CD4-positive, alpha-beta T cell treated with Interferon alpha-2 for 1 hour (primary cell): ENCODE data around the gene NUDT3.
"Not testable (repeated sequence)": the region's sequence is repeated elsewhere in the genome, so short reads cannot be mapped to it uniquely, and the experiment has no call there.

Source experiments
- DNase-seq, 2 donors: peaks; one replicate each; pipeline ENCODE4 v3.0.0-alpha.2; 2020 to 2022

NUDT3 gene

DNA sequence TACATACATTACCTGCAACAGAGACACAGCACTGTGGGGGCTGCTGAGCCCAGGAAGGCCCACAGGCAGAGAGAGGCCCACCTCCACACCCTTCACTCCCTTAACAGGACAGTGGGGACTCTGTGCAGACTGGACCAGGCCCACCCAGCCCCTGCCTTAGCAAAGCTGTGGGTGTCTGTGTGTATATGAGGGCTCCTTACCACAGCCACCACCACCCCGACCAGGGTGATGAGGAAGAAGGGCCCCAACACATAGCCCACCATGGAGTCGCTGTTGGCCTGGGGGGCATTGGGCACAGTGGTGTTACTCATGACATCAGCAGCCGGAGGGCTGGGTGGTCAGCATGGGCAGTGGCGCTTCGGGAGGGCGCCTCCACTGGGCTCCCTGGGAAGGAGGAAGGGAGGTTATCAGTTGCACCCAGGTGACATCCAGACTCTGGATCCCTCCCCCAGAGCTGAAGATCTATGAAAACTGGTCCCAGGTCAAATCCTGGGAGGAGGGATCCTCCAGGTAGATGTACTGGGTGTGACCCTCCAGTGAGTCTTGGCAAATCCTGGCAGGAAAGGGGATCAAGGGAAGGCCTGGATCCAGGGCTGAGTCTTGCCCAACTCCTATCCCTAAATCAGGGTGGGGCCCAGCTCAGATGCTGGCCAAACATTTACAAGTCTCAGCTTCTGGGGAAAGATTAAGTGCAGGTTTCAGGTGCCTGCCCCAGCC, 144.8 kb downstream of the NUDT3 start:
- DNase-seq: no peak

DNA sequence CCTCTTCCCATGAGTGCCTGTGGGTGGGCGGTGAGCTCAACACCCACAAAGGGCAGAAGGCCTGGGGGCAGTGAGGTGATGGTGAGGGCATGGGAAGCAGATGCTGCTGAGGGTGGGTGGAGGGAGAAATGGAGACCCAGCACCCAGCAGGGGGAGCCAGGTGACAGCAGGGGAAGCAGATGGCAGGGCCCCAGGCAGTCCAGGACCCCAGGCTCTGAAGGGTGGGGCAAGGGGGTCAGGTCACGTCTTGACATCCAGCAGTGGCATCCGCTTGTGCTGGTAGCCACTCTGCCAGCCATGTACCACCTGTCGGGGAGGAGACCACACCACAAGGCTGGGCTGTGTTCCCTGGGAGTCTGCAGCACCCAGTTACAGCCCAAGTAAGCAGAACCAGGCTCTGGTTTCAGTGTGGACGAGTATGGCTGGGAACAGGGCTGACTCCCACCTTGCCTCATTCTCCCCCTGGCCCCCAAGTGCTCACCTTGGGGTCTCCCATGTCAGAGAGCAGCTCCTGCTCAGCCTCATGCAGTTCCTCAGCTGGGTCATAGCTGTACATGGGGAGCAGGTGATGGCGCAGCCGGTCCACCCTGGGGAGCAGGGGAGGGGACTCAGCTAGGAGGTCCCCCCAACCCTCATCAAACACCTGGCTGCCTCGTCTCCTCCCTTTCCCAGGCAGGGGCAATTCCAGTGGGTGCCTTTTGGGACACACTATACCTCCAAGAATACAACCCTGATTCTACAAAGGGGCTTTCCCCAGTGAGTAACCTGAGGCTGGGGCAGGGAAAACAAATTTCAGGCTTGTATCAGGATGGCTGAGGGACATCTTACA, 145.7 kb downstream of the NUDT3 start:
- DNase-seq: peak; percentile 53 to 68

DNA sequence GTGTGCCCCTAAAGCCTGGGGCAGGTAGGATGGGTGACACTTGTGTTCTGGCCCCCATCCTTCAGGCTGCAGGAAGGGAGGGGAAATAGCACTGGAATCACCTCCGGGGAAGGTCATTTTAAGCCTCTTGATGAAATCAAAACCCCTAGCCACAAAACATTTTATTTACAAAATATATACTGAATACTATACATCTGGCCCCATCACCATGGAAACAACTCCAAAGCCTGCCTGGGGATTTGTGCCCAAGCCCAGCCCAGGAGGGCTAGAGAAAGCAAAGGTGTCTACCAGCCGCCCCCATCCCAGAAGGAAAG, 146.3 kb downstream of the NUDT3 start:
- DNase-seq: no peak

DNA sequence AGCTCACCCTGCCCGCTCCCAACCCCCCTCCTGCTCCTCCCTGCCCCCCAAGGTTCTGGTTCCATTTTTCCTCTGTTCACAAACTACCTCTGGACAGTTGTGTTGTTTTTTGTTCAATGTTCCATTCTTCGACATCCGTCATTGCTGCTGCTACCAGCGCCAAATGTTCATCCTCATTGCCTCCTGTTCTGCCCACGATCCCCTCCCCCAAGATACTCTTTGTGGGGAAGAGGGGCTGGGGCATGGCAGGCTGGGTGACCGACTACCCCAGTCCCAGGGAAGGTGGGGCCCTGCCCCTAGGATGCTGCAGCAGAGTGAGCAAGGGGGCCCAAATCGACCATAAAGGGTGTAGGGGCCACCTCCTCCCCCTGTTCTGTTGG, 146.7 kb downstream of the NUDT3 start:
- not testable (repeated sequence) for DNase-seq

DNA sequence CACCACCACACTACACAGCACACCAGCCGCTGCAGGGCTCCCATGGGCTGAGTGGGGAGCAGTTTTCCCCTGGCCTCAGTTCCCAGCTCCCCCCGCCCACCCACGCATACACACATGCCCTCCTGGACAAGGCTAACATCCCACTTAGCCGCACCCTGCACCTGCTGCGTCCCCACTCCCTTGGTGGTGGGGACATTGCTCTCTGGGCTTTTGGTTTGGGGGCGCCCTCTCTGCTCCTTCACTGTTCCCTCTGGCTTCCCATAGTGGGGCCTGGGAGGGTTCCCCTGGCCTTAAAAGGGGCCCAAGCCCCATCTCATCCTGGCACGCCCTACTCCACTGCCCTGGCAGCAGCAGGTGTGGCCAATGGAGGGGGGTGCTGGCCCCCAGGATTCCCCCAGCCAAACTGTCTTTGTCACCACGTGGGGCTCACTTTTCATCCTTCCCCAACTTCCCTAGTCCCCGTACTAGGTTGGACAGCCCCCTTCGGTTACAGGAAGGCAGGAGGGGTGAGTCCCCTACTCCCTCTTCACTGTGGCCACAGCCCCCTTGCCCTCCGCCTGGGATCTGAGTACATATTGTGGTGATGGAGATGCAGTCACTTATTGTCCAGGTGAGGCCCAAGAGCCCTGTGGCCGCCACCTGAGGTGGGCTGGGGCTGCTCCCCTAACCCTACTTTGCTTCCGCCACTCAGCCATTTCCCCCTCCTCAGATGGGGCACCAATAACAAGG, 147.3 kb downstream of the NUDT3 start:
- not testable (repeated sequence) for DNase-seq

DNA sequence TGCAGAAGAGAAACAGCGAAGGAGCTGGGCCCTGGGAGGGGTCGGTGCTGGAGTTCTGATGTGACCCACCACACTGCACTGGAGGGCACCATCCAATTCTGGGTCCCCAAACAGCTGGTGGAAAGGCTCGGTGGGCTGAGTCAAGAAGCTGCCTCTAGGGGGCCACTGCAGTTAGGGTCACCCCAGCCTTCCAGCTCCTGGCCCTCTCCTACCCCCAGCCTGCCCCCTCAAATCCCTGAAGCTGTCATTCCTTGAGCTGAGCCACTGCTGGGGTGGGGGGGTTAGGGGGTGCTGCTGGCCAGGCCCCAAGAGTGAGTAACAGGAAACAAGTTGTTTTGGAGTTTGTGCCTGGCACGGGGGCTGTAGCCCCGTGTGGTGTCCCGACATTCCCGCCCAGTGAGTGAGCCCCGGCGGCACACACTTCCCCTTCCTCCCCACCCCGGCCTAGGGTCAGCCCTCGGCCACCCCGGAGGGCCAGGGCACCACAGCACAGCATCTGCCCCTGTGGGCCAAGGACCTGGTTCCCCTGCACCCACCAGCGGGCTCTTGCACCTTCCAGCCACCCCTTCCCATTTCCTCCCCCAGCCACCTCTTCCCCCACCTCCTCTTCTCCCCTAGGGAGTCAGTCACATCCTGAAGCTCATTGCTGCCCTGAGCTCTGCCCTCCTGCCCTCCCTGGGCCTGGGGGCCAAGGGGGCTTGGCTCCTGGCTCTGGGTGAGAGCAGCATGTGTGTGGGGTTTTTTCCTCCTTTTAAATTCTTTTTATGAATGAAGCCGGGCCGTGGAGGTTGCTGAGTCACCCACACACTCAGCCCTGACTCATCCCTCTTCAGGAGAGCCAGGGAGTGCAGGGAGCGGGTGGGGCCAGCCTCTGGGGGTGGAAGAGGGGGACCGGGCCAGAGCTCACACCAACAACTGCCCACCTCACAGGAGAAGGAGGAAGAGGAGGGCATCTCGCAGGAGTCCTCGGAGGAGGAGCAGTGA, 148.3 kb downstream of the NUDT3 start:
- peak in 1 of 2 donors; percentile 49 for DNase-seq

DNA sequence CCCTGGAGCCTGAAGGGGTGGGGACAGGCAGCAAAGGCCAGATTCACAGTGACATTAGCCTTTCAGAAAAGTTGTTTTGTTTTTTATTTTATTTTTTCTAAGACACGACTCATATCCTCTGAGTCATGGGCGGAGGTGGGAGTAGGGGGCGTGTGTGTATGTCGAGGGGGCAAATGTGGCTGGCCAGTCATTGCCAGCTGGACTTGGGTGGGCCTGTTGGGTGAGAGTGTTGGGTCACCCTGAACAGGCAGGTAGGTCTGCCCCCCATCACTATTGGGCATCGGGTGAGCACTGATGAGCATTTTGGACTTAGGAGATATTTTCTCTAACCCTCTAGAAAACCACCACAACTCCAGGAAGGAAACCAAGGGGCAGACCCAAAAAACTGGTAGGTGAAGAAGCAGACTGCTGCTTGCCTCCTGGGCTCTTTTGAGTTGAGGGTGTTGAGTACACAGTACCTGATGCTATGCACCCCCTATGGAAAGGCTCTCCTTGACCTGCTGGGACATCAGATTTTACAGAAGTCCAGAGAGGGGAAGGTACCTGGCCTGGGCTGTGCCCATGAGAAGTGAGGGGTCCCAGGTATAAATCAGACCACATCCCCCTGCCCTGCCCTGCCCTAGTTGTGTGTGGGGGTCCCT, 149.2 kb downstream of the NUDT3 start:
- DNase-seq: no peak

DNA sequence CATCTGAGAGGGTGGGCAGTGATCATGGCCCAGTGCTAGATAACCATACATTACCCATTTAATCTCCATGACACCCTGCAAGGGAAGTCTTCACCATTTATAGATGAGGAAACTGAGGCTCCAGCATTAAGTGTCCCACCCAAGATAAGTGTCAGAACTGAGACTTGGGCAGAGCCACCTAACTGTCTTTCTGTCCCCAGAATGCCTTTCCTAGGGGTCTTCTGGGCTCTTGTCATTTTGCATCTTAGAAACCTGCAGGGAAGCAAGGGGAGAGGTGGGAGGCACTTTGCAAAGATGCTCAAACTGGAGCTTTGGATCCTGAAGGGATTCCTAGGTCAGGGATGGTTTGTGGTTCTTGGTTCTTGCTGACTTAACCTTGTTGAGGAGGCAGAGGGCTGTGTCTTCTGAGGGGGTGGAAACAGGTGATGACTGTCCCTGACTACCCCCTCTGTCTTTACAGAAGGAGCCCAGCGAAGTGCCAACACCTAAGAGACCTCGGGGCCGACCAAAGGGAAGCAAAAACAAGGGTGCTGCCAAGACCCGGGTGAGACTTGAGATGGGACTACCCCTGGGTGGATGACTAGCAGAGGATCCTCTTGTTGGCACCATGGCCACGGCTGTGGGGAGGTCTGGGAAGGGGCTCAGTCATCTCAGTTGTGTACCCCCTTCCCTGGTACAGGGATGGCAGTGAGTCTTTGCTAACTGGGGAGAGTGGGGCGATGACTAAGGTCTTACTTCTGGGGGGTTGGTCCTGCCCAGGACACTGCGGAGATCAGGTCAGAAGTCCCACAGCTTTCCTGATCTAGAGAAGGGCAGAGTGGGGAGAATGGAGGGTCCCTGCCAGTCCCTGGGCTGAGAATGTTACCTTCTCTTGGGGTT, 150.0 kb downstream of the NUDT3 start:
- no peak for DNase-seq

DNA sequence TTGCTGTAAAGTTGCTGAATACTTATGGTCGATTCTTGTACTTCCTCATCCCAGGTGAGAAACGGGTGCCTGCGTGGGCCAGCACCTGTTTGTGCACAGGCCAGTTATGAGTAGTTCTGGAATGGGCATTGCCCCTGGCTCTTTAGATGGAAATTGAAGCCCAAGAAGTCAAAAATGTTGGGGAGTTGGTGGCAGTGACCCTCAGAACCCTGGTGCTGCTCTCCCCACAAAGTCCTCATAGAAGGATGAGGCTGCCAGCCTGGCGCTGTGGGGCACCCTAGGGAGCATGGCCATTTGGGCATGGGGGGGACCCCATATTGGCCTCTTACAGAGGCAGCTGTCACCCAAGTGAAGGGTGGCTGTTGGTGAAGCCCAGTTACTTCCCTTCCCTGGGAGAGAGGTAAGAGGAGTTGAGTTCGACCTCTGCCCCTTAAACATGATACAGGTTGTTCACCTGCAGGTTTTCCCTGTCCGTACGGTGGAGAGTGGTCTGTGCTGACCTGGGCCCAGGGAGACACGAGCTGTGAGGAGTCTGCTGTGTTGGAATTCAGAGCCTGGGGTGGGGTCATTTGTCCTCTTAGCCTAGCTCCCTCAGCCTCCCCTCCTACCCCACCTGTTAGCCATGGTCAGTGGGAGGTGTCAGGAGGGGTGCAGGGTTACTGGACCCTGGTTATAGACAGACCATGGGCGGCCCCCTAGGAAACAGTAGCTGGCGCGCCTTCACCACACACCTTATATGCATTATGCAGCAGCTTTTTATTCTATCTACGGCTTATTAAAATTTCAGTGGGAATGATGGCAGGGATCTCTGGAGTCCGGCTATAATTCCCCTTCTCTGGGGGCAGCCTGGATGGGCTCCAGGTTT, 150.9 kb downstream of the NUDT3 start:
- DNase-seq: no peak

DNA sequence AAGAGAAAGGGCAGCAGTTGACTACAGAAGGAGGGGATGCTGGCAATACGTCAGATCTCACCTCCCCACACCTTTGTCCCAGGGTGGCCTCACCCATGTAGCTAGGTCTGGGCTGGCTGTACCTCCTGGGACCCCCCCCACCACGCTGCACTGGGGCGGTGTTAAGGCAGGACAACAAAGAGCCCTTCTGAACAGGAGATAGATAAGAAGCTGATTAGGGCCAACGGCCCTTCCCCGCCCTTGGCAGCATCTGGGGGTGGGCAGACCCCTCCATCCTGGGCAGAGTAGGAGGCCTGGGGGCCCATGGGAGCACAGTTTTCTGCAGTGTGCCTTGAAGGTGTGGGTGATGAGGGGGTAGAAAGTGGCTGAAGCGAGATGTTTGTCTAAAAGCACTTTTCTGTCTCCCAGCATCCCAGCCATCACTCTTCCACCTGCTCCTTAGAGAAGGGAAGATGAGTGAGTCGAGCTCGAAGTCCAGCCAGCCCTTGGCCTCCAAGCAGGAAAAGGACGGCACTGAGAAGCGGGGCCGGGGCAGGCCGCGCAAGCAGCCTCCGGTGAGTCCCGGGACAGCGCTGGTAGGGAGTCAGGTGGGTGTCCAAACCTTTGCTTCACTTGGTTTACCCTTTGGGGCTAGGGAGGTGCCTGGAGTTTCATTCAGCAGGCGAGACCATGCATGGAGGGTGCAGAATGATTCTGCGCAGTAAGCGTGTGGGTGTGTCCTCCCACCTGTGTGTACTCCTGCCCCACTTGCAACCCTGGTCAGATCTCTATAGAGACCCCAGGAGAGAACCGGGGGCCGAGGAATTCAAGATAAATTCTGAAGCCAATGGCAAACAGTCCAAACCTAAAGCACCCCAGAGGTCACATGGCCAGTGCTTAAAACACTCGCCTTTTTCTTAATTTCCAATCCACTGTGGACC, 151.9 kb downstream of the NUDT3 start:
- DNase-seq: no peak

DNA sequence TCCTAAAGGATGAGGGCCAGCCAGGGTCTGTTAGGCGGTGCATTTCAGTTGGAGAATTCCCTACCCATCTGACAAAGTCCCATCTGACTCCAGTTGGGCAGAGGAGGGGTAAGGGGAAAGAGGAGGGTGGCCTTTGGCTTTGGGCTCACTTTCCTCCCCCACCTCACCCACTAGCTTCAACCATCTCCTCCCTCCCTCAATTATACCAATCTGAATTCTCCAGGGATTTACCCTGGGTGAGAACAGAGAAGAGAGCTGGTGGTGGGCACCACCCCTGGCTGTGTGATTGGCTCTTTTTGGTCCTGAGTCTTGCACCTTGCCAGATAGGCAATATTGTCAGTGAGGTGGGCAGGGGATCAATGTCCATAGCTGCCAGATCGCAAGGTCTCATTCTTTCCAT, 152.6 kb downstream of the NUDT3 start:
- DNase-seq: no peak

DNA sequence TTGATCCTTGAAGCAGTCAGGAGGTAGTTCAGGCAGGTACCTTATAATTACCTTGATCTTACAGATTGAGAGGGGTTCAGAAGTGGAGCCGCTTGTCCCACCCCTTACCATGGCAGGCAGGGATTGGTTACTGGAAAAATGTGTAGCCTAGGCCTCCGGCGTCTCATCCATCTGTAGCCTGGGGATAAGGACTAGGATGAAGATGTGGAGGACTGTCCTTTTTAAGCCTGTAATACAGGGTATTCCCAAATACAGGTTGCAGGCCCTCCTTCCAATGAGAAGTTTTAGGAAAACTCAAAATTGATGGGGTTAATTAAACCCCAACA, 153.0 kb downstream of the NUDT3 start:
- DNase-seq: no peak

DNA sequence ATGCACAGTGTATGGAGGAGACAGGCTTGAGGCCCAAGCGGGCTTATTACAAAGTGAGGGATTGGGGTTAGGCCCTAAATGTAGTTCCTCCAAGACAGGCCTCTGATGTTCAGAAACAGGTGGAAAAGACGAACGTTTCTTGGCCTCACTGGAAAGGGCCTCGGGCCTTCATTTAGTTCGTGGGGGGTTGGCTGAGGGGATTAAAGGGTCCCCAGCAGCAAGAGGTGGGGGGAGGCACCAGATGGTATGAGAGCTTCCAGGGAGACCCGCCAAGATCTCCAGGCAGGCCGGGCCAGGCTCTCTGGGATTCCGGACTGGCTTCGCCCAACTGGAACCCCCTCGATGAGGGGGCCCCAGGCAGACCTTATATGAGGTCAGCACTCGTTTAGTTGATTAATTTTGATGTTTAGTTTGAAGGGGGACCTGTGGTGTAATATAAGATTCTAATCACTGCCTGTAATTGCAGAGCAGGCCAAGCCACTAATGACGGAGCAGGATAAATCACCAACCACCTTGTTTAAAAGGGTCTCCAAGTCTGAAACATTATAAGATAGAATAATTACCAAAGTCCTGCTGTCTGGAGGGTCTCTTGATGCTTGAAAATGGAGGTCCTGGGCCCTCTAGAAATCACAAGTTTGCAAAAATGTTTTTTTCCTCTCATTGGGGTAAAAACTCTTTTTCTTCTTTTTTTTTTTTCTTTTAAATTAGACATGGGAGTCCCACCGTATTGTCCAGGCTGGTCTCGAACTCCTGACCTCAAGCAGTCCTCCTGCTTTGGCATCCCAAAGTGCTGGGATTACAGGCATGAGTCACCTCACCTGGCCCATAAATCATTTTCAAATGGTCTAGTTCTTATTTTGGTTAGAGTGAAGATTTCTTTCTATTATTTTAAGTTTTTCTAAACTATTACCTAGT, 153.6 kb downstream of the NUDT3 start:
- DNase-seq: no peak

DNA sequence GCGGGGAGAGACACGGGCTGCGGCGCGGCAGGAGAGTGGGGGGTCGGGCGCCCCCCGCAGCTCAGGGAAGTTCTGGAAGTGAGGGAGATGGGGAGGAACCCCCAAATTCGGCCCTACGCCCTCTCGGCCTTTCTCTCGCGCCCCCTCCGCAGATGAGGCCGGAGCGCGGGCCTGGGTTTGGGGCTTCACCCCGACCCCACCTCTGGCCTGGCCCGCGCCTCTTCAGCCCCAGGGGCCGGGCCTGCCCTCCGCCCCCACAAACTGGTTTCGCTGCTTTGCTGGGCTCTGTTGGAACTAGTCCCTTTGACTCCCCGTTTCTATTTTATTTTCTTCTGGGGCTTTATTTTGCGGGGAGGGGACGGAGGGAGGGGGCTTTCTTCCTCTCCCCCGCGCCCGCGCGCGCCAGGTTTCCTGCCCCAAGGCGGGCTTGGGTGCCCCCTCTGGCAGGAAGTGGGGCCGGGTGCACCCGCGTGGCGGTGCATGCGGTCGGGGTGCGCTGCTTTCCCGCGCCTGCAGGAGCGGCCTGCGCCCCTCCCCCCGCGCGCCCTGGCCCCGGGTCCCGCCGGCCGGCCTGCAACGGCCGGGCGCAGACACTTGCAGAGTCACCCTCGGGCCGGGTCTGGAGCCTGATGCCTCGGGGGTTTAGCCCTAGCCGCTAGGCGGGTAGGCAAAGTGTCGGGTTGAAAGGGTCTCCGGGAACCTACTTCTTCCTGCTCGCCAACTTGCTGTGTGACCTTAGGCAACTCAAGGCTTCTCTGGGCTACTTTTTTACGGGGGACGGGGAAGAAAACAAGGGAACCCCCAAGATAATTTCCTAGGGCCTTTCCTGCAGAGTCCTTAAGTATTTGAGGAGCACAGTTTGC, 154.5 kb downstream of the NUDT3 start:
- DNase-seq: peak; percentile 58 to 77

DNA sequence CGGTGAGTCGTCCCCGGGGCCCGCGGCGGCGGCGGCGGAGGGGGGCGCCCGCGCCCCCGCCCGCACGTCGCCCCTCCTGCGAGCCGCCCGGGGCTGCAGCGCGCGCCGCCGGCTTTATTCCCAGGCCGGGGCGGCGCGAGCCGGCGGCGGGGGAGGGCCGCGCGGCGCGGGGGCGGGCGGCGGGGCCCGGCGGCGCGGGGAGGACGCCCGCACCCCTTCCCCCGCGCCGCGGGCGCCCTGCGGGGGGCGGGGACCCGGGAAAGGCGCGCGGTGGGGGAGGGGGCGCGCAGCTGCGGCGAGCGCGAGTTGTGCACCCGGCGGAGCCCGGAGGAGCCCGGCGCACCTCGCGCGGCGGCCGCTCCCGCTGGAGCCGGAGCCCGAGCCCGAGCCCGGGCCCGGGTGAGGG, 155.2 kb downstream of the NUDT3 start:
- peak in 1 of 2 donors; percentile 45 for DNase-seq

DNA sequence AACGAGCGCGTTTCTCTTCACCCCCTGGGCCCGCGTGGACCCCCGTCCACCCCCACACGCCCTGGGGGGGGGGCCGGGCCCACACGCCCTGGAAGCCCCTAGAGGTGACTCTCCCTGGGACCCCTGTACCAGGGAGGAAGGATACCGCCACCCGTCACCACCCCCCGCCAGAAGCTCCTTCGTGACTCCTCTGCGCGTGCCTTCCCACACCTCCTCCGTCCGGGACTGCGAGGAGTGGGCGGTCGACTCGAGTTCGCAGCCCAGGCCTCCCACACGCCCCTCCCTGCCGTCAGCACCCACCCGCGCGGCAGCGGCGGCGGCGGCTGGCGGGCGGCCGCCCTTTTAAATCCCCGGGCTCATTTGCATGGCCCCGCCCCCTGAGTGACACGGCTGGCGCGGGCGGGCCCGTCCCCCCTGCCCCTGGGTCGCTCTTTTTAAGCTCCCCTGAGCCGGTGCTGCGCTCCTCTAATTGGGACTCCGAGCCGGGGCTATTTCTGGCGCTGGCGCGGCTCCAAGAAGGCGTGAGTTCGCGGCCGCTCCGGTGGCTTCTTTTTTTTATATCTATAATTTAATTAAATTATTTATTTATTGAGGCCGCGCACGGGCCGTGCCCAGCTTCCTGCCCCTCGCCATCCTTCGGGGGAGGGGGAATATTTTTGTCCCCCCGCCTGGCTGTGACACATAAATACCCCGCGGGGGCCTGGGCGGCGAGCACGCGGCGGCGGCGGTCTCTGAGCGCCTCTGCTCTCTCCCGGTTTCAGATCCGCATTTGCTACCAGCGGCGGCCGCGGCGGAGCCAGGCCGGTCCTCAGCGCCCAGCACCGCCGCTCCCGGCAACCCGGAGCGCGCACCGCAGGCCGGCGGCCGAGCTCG, 155.8 kb downstream of the NUDT3 start, which contains the start of gene HMGA1:
Gene HMGA1 (plus strand): TSS at position 431 of the 873 bp plus-strand sequence. CDS start 3,908 bp downstream, outside the sequence.
- DNase-seq: peak; percentile 91 to 93
